Measurements from ENCODE around the gene CD300H.

DNA sequence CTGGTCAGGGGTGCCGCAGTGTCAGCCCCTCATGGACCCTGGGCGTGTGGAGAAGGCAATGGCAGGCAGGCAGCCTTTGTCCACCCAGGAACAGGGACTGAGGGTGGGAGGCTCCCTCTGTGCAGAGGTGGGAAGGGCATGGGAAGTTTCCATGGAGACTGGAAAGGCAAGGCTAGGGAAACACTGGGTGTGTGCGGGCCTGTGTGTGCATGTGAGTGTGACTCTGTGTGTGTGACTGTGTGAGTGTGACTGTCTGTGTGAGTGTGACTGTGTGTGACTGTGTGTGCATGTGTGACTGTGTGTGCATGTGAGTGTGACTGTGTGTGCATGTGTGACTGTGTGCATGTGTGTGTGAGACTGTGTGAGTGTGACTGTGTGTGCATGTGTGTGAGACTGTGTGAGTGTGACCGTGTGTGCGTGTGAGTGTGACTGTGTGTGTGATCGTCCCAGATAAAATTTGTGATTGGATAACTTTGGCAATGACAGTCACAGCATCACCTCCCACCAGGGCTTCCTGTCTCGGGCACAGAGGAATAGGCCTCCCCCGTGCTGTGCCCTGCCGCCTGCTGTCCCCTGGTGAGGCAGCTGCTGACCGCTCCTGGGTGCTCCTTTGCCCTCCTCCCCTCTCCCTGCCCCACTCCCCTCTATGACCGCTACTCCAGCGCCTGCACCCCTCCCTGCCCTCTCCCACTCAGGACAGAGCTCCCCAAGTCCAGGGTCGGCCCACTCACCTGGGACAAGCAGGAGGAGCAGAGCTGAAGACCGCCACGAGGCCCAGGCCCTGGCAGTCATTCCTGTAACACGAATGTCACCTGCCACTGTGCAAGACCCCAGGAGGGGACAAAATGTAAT, 22.1 kb downstream of the CD300H start:
- no peak for TF ChIP-seq POLR2A (IDR thresholded peaks at IDR 0.05)
- TF ChIP-seq, protein P1, sequence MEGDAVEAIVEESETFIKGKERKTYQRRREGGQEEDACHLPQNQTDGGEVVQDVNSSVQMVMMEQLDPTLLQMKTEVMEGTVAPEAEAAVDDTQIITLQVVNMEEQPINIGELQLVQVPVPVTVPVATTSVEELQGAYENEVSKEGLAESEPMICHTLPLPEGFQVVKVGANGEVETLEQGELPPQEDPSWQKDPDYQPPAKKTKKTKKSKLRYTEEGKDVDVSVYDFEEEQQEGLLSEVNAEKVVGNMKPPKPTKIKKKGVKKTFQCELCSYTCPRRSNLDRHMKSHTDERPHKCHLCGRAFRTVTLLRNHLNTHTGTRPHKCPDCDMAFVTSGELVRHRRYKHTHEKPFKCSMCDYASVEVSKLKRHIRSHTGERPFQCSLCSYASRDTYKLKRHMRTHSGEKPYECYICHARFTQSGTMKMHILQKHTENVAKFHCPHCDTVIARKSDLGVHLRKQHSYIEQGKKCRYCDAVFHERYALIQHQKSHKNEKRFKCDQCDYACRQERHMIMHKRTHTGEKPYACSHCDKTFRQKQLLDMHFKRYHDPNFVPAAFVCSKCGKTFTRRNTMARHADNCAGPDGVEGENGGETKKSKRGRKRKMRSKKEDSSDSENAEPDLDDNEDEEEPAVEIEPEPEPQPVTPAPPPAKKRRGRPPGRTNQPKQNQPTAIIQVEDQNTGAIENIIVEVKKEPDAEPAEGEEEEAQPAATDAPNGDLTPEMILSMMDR (IDR thresholded peaks at IDR 0.05) = no peak
